ENCODE measurements around the gene LEFTY2. TPM values are rescaled to one million over a fixed set of nuclear protein-coding genes. Genes with fewer than 3 reads are reported as not detected.

LEFTY2 gene
- total and polyA plus RNA-seq, 10 of the 15 experiments (the other 5 are each of a cell fraction or from before 2014, with no cell fraction given): not detected

- TF ChIP-seq ZBTB33 (IDR thresholded peaks at IDR 0.05) (no peak), NKRF (conservative IDR thresholded peaks at IDR 0.05) (no peak), MAX (IDR thresholded peaks at IDR 0.05; ENCODE audit: low read depth, low read length) (no peak), IRF3 (IDR thresholded peaks at IDR 0.05) (no peak), SRF (IDR thresholded peaks at IDR 0.05; ENCODE audit: low read depth in 2 of 2, low read length in 2 of 2) (no peak), LARP7 (IDR thresholded peaks at IDR 0.05) (no peak), KLF5 (IDR thresholded peaks at IDR 0.05; ENCODE audit: partially characterized antibody) (no peak)
Observed at GRCh38 chr1:225961659-225962439, 20.8 kb upstream of the LEFTY2 start (continued).
